ENCODE data around the gene PC.

- no peak for TF ChIP-seq POLR2AphosphoS5 (IDR thresholded peaks at IDR 0.05)
- TF ChIP-seq POLR2A (IDR thresholded peaks at IDR 0.05), result no peak
- no peak for TF ChIP-seq CTCF (IDR thresholded peaks at IDR 0.05)
Observed at GRCh38 chr11:66869567-66869870, 88.7 kb downstream of the PC start.

Measured in sigmoid colon (tissue), 4 donors.